HG03460 (cell line): Measurements from ENCODE around the gene FUT8.
"Not testable (repeated sequence)": the region's sequence is repeated elsewhere in the genome, so short reads cannot be mapped to it uniquely, and the experiment has no call there.

Experiments
- ATAC-seq: cut with Tn5 transposase; IDR thresholded peaks from one replicate; pipeline ENCODE4 v1.9.1; 2021; ENCODE audit not compliant: unreplicated experiment

FUT8 gene

DNA sequence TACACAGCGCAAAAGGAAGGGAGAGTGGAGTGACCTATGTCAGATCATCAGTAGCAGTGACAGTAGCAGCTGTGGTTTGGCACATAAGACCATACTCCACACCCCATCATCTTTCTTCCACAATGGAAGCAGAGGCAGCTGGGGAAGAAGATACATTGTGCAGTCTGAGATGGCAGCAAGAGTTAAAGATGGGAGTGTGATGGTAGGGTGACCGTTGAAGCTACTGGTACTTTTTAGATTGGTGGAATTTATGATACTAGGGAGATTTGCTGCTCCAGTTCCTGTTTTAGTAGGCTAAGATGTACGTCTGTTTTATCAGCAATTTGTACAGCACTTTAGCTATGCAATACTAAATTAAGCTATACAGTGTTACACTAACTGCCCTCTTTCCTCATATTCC, 291.0 kb downstream of the FUT8 start:
- no peak for ATAC-seq

DNA sequence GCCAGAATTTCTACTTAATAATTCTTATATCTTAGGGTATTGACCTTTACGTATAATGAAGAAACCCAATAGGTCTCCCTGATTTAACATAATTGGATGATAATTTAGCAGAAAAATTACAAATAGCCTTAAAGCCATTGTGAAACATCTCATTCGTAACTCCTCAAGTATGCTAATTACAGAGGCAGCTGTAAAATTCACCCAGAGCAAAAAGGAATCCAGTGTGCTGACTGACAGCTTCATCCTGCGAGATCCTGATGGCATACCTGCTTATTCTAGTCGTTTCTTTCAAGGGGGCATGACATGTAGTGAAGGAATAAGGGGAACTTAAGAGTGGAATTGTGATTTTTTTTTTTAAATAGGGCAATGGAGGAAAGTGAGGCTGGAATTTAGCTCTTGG, 291.5 kb downstream of the FUT8 start:
- ATAC-seq = no peak

DNA sequence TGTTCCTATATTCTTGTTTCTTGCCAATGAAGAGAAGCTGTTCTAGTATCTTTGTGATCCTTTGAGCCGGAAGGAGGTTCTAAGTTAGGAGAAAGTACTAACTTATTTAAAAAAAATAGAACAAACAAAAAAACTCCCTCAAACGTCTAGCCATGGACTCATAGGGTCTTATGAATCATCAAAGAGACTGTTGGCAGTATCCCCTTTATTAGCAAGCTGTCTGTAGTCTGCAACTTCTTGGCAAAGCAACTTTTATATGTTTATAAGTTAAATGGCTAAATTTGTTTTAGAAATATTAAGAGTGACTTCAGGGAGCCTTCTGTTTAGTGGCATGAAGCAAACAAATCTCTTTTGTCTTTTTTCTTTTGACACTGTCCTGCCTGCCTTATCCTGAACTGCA, 291.9 kb downstream of the FUT8 start:
- no peak for ATAC-seq

DNA sequence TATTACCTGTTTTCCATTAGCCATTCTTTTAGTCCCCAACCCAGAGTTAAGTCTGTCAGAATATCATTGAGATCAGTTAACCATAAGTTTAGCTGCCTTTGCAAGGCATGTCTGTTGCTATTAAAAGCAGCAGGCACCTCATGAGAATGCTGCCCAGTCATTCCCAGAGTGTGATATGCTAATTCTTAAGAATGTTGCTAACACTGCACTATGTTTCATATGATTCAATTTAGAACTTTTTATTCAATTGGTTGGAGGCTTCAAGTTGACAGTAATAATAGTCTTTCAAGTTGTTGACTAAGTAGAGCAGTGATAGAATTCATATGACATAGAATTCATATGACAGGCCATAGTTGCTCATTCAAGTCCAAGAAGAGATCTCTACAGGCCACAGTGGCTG, 292.3 kb downstream of the FUT8 start:
- ATAC-seq = no peak

DNA sequence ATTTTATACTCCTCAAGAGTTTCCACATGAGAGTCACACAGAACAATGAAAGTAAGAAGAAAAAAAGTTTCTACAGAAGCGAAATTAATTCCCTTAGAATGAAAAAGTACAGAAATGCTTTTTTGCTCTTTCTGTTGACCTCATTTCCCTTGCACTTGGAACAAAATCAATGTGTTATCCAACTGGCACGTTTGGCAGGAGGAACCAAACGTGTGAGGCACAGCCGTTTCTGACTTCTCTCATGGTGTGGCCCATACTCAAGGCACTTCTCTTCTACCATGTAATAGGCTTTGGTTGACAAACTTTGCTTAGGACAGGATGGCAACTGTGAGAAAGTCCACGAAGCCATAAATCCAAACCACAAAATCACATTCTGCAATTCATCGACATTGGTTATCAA, 297.0 kb downstream of the FUT8 start:
- no peak for ATAC-seq

DNA sequence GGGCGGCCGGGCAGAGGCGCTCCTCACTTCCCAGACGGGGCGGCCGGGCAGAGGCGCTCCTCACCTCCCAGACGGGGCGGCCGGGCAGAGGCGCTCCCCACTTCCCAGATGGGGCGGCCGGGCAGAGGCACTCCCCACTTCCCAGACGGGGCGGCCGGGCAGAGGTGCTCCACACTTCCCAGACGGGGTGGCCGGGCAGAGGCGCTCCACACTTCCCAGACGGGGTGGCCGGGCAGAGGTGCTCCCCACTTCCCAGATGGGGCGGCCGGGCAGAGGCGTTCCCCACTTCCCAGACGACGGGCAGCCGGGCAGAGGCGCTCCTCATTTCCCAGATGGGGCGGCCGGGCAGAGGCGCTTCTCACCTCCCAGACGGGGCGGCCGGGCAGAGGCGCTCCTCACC, 304.3 kb downstream of the FUT8 start:
- ATAC-seq = not testable (repeated sequence)

DNA sequence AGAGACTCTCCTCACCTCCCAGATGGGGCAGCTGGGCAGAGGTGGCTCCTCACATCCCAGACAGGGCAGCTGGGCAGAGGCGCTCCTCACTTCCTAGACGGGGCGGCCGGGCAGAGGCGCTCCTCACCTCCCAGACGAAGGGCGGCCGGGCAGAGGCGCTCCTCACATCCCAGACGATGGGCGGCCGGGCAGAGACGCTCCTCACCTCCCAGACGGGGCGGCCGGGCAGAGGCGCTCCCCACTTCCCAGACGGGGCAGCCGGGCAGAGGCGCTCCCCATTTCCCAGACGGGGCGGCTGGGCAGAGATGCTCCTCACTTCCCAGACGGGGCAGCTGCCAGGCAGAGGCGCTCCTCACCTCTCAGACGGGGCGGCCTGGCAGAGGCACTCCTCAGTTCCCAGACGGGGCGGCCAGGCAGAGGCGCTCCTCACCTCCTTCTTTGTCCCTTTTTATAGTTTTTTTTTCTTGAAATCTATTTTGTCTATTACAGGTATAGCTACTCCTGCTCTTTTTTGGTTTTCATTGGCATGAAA, 304.9 kb downstream of the FUT8 start:
- ATAC-seq = not testable (repeated sequence)

DNA sequence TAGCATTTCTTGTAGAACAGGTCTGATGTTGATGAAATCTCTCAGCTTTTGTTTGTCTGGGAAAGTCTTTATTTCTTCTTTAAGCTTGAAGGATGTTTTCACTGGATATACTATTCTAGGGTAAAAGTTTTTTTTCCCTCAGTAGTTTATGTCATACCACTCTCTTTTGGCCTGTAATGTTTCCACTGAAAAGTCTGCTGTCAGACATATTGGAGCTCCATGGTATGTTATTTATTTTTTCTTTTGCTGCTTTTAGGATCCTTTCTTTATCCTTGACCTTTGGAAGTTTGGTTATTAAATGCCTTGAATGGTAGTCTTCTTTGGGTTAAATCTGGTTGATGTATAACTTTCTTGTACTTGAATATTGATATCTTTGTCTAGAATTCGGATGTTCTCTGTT, 306.1 kb downstream of the FUT8 start:
- no peak for ATAC-seq

DNA sequence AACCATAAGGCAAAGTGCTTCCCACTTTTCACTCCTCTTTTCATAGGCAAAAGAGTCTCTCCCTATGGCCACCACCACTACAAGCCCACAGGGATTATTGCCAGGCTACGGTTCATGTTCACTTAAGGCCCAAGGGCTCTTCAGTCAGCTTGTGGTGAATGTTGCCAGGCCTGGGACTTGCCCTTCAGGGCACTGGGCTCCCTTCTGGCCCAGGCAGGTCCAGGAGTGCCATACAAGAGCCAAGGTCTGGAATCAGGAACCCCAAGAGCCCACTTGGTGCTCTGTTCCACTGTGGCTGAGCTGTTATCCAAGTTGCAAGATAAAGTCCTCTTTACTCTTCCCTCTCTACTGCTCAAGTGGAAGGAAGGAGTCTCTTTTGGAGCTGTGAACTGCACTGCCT, 307.6 kb downstream of the FUT8 start:
- ATAC-seq = no peak

DNA sequence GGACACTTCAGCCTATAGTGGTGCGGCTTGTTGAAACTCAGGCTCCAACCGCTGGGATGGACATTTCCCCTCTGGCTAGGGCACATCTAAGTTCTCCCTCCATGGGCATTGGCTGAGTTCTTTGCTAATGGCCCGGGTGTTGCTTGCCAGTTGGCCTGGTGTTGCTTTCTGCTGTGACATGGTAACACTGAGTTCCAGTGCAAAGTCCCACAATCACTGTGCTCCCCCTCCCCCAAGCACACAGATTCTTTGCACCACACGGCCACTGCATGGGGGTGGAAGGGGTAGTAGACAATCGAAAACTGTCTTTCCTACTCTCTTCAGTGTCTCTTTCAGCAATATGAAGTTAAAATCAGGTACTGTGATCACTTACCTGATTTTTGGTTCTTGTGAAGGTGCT, 308.2 kb downstream of the FUT8 start:
- no peak for ATAC-seq

DNA sequence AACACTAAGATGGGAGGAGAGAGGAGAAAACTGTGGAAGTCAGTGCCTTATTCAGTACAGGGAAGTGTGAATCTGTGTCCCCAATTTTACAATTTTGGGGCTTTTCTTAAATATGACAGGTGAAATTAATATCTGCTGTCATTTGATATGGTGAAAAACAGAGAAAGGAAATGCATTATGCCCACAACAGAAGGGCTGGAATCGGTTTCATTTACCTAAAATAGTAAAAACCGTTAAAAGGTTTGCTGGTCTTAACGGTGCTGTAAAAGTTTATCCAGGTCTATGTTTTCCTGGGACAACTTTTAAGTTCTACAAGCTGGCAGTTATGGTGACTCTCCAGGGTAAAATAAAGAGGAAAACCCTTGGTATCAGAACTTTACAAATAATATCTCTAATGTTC, 310.8 kb downstream of the FUT8 start:
- no peak for ATAC-seq

DNA sequence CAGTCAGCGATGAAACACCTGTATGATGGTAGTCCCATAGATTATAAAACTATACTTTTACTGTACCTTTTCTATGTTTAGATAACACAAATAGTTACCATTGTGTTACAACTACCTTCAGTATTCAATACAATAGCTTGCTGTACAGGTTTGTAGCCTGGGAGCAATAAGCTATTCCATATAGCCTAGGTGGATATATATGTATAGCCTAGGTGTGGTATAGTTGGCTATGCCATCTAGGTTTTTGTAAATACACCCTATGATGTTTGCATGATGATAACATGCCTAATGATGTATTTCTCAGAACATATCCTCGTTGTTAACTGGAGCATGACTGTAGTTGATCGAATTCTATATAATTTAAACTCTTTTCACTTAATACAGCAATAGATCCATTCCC, 316.1 kb downstream of the FUT8 start:
- no peak for ATAC-seq

DNA sequence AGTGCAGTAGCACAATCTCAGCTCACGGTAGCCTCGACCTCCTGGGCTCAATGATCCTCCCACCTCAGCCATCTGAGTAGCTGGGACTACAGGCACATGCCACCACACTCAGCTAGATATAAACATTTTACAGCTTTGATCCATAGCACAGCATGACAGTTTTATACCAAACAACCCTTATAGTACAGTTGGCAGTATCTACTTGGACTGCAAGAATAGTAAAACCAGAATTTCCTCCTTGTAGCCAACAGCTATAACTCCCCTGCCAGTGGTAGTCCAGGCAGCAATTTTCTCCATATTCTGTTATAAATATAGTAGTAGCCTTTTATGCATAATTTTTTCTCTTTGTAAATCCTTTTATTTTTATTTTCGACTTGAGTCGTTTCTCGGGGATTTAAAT, 317.0 kb downstream of the FUT8 start:
- no peak for ATAC-seq

DNA sequence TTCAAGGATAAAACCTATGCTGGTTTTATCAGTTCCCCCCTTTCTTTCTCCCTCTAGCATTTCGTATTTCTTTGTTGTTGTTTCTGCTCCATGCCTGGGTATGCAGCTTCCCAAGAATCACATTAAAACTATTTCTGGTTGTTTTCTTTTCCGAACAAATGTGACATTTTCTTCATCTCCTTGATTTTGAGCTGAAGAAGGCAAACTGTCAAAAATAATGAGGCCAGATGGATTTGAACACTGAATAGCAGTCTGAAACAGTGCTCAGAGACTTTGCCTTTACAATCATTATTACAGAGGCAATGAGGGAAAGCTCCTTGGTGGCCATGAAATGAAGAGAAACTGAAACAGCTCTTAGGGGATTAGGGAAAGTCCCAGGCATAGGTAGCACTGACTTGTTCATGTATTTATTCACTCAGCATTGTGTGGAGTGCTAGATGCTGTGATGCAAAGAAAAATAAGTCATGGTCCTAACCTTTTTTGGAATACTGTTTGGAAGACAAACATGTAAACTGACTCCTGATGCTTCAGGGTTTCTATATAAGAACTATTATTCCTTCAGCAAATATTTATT, 319.5 kb downstream of the FUT8 start:
- peak; percentile 98 for ATAC-seq

DNA sequence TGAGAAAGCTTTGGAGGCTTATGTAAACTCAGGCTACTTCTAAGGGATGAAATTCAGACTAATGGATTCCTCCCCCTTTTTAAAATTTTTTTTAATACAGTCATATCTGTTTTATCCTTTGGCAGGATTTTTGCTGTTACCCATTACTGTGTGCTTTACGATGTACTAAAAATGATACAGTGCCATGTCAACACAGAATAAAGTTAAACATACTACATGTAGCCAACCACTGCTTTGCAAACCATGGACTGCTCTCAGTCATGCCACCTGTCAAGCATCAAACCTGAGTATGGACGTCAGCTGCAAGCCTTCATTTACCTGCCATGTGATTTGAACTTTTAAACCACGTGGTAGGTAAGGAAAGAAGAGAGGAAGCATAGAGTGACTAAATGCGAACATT, 325.8 kb downstream of the FUT8 start:
- no peak for ATAC-seq

DNA sequence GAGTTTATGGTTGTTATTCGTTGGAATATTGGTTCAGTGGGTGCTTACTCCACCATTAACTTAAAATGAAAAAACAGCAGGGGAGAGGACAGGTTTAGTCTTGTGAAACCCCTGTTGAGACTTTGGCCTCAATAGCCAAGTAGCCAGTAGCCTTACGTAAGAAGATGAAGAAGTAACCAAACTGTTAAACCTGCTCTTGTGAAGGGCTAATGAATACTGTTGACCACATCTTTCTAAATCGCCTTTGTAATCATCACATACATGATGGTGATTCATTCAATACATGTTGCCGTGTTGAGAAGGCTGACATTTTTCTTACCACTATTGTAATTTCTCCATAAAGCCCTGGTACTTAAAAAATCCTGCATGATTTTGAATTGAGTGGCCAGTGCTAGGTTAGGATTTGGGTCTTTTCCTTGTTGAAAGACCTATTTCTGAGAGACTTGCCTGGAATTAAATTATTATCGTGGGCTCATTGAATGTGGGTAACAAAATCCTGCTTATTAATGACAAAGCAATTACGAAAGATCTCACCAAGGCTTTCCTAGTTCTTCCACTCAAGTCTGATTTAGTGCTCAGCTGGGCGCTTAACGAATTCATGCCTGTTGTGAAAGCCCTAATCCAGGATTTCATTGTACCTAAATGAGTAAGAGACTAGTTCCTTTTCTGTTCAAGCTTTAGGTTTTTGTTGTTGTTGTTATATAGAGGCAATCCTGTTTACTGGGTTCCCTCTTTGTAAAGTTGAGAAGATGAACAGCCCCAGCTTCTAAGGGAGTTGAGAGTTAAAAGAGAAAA, 333.1 kb downstream of the FUT8 start:
- no peak for ATAC-seq

DNA sequence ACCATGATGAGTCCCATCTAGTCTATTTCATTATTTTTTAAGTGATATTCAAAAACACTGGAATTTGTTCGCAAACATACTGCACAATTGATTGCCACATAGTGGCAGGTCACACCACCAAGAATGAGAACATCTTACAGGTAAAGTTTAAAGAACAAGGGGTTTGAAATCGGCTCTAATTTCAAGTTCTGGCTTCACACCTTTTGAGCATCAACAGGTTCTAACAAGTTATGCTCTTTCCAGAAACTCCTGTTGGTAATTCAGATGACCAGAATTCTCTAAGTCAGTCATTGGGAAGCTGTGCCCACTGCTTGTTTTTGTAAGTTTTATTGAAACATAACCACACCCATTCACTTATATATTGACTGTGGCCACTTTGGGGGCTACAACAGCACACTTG, 336.3 kb downstream of the FUT8 start:
- no peak for ATAC-seq

DNA sequence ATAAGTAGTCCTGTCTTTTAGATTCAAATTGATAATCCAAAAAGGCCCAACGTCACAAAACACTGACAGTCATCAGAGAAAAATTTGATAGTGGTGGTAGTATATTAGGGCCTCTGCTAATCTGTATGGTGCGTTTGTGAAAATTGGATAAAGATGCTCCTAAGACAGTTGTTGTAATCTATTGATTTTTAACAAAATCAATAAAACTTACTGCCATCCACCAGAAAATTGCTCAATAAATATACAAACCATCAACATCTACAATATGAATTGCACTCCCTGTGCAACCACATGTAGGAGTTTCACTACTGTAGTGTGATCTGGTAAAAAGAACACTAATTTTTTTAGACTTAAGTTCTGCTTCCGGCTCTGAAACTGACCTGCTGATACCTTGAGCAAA, 336.8 kb downstream of the FUT8 start:
- ATAC-seq = no peak

DNA sequence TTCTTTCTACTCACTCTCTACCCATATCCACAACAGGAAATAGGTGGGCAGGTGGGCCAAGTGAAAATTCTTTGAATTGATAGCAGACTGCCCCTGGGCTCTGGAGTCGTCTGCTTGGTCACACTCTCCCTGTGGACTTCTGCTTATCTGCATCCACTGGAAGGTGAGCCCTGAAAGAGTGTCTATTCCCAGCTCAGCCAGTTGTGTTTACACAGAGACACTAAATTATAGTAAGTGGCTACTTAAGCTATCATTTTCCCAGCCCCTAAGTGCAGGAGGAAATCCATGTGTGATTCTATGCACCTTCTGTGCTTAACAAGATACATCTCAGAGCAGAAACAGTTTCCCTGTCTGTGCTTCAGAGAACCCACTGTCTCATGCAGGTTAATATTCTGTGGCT, 338.4 kb downstream of the FUT8 start:
- ATAC-seq = no peak

DNA sequence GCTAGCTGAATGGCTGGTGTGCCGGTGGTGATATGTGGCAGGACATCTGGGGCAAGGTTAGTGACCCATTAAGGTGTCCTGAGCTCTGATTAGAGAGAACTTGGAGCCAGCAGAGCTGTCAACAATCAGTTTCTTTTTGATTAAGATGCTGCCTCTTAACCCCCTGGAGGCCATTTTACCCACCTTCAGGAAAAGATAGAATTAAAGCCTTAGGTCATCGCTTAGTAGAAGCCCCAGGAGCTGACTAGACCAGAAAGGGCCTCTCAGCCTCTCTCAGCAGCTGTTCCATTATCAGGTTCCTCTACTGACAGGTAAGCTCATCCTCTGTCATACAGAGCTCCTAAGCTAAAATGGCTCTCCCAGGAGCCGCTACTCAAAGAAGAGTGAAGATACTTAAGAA, 339.0 kb downstream of the FUT8 start:
- no peak for ATAC-seq

DNA sequence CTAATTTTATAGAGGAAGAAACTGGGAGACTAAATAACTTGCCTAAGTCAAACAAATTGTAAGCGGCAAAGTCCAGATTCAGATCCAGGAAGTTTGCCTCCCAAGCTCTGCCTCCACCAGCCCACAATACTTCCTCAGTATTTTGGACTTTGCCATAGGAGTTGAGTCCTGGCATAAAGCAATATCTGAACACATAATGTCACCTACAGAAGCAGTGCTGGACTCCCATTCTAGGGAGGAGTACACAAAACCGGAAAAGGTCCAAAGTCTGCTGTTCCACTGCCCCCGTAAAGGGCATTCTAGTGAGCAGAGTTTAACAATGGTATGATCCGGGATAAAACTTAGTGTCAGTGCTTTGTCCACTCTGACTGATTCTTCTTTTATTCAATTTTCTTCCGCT, 340.5 kb downstream of the FUT8 start:
- no peak for ATAC-seq

DNA sequence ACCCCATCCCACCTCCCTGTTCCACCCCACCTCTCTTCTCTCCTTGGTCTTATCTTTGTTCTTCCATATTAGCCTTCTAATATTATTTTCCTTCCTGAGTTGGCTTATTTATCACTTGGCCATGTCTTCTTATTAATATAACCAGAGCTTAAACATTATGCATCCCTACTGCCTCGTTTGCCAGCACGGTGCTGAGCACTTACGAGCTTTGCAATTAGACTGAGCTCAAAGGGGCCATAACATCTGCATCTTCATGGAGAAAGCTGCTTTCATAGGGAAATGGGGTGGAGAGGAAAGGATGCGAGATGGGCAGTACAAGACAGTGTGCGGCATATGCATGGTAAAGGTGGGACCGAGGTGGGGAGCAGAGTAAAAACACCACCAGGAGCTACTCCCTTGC, 342.8 kb downstream of the FUT8 start:
- ATAC-seq = no peak

DNA sequence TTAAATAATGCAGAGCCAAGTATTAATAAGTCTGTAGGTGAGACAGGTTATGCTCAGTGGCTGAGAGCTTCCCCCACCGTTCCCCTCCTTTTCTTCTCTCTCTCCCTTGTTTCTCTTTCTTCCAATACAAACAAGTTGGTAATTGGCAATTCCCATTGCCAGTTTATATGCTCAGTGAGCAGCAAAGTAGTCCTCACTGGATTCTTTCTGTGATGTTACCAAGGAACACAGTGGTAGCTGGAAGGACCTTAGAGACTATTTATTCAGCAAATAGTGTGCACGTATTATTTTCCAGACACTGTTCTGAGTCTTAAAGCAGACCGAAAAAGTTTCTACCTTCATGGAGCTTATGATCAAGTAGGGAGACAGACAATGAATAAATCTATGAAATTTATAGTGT, 344.4 kb downstream of the FUT8 start:
- no peak for ATAC-seq
